HTR-8/SVneo (cell line): ENCODE measurements around the gene CACNA1C.

Source experiments
- DNase-seq: peaks from one replicate; pipeline ENCODE4 v3.0.0; 2011; ENCODE audit warnings: low spot score, mixed read lengths; ENCODE audit not compliant: insufficient read length
- FAIRE-seq: peaks from 2 replicates; lab custom pipeline; 2011; peaks lifted over from hg19 to GRCh38; lab: Jason Lieb, UNC

CACNA1C gene

DNA sequence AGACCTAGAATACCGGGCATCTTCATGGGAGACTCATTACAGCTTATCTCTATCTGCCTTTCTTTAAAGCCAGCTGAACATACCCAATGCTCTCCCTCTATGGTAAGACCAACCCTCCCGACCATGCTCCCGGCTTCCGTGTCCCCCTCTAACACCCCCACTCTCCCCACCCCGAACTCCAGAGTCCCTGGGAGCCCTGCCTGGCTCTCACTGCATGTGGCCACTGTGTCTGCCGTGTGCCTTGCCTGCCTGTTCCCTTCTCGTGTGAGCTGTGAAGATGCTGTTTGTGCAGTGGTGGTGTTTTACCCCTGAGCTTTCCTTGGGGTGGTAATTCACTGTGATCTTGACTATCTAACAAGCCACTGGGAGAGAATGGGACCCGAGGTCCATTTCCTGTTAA is 595.6 kb downstream of the CACNA1C start:
- FAIRE-seq = no peak
- no peak for DNase-seq

DNA sequence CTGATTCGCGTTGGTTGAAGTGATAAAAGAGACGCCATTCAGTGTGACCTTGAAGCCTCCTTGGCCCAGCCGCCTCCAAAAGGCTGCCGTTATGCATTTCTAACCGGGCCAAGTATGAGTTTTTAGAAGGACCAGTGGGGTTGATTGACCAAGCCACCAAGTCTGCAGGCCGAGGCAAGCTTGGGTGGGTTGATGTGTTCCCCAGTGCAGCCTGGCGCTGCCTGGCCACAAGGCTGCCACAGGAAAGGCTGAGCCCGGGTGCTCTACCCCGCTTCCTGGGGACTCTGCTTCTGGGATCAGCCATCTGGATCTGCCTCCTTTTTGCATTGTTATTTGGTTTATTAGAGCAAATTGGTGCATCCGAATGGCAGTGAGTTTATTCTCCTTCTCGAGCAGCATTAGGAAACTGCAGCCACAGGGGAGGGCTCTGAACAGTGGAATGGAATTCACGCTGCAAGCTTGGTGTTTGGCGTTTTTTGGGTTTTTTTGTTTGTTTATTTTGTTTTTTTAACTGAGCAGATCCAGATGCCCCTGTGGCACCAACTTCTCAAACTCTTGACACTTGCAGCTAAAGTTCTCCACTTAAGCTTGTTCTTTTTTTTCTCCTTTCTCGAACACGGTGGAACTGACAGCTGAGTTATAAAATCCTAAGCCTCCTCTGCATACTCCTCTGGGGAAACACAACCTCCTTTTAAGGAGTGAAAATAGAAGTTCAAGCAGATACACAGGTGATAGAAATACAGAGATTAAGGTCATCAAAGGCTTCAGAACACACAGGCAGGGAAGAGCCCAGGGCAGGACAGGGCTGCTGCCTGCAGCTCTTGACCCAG is 596.6 kb downstream of the CACNA1C start:
- DNase-seq (no peak), FAIRE-seq (no peak)

DNA sequence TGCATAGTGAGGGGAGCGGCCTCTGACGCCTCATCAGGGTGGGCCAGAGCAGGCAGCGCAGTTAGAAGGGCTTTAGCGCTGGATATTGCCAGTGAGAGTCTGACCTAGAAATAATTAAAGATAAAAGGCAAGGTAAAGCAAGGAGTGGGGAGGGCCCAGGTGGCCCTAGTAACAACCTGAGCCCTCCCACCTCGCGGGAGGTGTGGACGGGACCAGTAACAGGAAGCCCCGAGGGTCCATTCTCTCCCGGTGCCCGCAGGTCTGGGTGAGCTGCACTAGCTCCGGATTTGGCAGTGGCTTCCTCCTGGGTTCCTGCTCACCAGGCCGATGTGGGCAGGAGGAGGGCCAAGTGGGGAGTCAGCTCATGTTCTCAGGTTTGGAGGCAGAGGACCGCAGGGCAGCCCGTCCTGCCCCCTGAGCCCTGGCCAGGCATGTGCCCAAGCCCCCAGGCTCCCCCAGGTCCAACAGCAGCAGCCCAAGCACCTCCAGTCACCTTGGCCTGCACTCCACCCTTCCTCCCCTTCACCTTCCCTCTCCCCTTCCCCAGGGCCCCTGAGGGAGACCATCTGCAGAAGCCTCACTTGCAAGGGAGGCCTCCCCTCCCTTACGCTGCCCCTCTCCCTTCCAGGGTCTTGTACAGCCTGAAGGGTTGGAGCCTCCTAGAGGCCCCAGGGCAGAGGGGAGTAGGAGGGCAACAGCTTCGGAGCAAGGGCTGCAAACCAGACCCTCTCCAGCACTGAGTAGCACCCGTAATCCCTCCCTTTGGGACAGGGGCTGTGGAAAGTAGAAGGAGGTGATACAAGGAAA is 597.7 kb downstream of the CACNA1C start:
- DNase-seq = no peak
- FAIRE-seq = no peak

DNA sequence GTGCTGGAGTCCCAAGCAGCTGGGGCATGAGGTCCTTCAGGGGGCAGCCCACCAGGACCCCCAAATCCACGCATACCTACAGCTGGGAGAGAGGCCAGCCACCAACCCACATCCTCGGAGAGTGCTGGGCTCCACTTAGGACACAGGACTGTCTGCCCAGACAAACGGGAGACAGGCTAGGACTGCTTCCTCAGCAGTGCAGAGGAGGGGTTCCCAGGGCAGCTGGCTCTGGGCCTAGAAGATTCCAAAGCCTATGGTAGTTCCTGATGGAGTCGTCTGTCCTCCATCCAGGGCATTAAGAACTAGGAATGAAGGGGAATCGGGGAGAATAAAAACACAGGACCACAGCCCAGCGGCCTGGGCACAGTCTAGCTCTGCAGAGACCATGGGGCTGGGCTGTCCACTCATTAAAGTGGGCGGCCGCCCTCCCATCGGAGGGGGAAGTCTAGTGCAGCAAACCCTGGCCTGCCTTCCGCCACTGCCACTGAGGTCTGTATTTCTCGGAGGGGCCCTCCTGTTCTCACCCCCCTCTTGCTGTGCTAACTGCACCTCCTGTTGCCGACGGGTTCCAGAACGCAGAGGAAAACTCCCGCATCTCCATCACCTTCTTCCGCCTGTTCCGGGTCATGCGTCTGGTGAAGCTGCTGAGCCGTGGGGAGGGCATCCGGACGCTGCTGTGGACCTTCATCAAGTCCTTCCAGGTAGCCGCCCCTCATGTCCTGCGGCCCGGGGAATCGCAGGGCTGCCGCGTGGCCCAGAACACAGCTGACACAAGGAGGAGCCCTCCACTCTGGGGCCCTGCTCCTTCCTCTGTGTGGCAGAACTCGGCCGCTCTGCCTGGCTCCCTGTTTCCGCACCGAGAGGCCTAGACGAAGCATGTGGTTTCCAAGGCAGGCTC is 598.5 kb downstream of the CACNA1C start:
- no peak for FAIRE-seq

DNA sequence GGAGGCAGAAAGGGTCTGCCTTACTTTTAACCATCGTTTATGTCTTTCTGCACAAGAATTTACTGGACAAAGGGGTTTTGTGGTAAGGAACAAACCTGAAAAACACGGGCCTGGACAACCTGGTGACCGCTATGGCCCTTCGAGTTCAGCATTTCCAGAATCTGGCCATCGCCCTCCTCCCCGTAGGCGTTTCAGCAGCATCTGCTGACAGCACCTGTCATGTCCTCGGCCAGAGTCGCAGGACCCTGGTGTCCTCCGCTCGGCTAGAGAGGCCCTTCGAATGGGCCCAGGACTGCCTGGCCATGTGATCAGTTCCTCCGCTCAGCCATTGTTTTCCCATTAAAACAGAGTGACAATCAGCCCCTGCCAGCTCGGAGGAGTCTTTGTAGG is 599.2 kb downstream of the CACNA1C start:
- no peak for DNase-seq
- FAIRE-seq = no peak

More for the DNA sequence above, 598.5 kb downstream of the CACNA1C start:
- no peak for DNase-seq

DNA sequence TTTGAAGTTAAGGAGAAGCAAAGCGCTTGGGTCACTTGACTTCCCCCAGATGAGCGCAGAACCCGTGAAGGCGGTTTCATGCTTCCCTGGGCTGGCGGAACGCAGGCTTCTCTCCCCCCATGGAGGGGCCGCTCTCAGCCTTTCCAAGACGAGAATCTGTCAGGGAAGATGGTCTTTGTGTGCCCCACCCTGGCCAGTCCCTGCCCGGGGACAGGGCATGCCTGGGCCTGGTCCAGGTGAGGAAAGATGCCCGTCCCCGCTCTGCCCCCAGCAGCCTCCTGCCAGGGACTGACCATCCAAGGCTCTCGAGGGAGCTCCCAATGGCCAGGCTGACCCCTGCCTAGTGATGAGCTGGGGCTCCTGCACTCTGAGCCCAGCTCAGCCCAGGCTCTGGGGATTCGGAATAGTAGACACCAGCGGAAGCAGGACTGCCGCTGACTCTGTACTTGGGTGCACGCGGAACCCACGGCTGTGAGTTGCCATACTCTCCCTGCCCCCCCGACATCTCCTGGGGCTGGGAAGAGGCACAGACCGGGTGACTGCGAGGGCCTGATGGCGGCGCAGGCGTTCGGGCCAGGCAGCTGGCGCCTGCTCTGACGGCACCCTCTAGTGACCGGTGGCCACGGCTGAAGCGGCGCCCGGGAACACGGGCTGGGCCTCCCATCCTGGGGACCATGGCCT is 599.8 kb downstream of the CACNA1C start:
- FAIRE-seq = no peak
- DNase-seq = no peak

DNA sequence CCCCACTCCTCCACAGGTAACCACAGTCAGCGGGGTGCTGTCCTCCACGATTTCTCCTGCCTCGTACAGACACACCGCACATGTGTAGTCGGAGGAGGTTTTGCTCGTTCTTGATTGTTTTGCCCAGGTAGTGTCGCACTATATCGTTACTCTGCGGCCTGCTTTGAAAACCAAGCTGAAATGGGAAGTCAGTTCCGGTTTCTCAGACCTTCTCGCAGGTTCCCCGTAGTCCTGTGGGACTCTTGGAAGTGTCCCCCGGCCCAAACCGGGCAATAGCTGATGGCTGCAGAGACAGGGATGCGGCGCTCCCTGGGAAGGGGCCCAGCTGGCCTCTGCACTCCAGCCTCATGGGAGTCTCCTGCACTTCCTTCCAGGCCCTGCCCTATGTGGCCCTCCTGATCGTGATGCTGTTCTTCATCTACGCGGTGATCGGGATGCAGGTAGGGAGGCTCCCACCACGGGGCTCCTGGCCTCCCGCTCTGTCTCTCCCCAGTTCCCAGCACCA is 600.7 kb downstream of the CACNA1C start:
- DNase-seq (no peak), FAIRE-seq (no peak)

DNA sequence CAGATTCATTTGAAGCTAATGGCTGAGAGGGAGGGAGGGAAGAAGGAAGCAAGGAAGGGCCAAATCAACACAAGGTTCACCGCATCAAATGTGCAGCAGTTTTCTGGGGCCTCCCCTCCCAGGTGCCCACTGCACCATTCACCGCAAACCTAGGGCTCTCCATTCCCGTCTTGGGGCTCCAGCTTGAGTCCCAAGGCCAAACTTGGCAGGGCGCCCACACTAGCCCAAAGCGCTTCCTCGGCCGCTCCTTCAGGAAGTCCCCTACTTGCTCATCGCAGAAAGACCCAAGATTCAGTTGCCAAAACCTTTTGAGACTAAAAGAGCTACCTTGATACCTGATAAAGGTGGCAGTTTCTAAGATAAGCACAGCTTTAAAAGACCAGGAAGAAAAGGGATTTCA is 601.5 kb downstream of the CACNA1C start:
- DNase-seq (no peak), FAIRE-seq (no peak)

DNA sequence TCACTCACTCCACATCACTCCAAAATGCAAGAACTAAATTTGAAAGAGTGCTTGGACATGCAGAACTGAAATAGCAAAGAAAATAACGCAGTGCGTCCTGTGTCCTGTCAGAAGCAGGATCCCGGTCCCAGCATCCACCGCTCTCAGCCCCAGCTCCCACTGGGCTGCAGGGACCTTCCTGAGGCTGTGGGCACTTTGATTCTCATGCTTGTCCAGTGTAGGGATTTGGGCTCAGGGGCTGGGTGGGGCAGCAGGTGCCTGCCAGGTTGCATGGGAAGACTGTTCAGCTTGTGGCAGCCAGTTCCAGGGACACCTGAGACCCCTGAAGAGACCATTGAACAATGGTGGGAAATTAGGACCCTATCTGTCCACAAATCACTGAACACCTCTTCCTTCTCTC is 602.0 kb downstream of the CACNA1C start:
- DNase-seq = no peak
- FAIRE-seq = no peak

DNA sequence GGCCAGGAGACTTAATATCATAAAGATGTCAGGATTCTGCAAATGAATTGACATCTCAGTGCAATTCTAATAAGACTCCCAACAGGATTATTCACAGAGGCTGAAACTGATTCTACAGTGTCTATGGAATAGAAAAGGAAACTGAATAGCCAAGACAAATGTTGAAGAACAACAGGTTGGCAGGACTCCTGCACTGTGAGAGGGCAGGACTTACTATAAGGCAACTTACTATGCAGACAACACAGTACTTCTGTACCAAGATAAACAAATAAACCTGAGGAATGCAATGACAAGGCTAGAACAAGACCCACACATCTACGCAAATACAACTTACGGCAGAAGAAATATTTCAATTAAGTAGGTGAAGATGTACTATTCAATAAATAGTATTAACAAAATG is 609.7 kb downstream of the CACNA1C start:
- FAIRE-seq (no peak), DNase-seq (no peak)

DNA sequence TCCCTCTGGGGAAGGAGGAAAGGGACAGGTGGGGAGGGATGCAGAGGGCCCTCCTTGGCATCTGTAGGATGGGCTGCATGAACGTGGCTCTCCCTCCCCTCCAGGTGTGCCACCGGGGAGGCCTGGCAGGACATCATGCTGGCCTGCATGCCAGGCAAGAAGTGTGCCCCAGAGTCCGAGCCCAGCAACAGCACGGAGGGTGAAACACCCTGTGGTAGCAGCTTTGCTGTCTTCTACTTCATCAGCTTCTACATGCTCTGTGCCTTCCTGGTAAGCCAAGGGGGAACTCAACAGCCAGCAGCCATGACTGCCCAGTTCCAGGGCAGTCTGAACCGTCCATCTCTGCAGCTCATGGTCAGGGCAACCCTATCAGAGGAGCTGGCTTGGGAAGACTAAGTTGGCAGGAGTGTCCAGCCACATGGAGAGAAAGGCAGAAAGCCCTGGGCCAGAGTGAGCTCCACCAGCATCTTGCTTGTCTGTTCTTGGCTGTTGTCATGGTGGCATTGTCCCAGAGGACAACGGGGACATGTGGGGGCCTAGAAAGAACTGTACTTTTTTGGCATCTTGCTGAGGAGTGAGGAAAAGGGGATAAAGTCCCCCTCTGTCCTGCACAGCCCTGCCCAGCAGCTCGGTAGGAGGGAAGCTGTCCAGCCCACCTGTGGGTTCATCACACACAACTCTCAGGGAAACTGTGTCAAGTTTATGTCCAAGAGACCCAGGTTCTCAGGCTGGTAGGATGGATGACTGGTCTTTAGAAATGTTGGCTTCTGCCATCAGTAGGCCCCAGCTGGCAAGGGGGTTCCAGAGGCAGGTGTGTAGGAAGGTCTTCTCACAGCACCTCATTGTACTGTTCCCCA is 612.2 kb downstream of the CACNA1C start:
- FAIRE-seq (no peak), DNase-seq (no peak)

DNA sequence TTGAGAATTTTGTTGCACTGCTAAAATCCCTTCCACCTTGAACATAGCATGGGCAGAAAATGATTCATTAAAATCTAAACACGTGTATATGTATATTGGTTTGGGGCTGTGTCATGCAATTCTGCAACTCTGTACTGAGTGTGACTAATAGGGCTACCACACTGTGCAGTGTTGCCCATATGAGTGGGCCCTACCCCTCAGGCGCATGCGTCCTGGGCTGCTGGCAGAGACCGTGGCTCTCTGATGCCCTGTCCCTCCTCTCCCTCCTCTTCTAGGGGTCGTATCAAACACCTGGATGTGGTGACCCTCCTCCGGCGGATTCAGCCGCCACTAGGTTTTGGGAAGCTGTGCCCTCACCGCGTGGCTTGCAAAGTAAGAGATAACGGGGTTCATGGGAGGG is 613.6 kb downstream of the CACNA1C start:
- FAIRE-seq (no peak), DNase-seq (no peak)

DNA sequence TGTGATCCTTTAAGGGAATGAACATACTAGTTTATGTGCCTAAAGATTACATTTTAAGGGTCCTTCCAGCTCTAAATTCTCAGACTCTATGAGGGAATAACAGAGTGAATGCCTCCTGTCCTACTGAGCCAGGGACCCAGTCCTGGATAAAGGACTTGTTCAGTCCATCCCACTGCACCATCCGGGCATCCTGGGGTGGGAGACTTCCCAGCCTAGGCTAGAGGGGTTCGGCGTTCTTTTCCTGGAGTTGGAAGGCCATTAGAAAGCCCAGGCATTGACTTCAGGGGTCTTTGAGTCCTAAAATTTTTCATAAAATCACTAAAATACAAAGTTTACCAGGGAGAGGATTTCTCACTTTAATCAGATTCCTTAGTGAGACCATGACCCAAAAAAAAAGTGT is 614.1 kb downstream of the CACNA1C start:
- FAIRE-seq = no peak
- no peak for DNase-seq

DNA sequence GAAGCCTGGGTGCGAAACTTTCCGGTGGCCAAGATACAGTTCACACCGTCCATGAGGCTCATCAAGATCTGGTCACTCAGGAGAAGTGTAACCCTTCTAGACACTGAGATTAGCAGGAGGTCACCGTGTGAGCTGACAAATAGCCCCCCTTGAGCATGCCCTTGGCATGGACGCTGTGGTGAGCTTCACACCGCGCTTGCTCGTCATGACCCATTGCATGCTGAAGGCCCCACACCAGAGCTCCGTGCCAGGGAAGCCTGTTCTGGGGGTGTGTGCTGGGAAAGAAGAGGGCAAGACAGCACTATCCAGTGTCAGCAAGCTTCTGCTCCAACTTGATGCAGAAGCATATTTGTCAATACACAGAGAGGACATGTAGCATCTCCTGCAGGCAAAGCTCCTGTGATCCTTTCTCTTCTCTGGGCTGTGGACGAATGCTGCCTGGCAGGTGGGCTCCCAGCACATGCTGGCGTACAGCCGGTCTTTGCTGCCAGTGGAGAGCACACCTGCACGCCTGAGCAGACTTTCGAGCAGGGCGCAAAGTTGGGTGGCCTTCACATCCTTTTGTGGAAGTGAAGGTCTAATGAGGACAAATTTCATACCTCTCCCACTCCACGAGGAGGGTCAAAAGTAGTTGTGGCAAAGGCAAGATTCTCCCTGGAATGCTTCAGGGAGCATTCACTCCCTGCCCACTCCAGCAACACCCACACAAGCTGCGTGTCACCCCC is 615.1 kb downstream of the CACNA1C start:
- FAIRE-seq (no peak), DNase-seq (no peak)

DNA sequence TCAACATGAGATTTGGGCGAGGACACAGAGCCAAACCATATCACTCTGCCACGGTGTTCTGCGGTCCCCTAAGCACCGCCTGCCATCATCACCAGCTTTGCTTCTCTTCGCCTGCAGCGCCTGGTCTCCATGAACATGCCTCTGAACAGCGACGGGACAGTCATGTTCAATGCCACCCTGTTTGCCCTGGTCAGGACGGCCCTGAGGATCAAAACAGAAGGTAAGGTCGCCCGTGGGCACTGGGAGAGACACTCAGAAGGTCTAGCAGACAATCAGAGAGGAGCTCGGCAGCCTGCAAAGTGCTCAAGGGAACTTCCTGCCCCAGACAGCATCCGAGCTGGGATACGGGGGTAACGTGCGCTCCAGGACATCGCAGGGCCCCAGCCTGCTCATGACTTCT is 616.0 kb downstream of the CACNA1C start:
- DNase-seq (no peak), FAIRE-seq (no peak)

DNA sequence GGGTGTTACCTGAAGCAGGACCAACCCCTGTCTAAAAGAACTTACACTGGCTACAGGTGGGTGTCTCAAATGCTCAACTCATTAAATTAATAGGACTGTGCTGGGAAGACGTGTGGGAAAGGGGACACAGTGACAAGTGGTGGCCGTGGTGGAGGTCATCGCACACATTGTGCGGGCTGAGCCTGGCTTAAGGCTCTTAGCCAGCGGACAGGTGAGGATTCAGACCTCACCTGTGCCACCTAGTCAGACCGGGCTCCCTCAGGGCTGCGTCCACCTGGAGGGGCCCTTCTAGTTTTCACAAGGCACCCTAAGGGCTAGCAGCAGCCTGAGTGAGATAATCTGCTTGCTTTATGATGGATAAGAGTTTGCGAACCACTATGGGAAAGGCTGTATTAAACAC is 616.8 kb downstream of the CACNA1C start:
- DNase-seq = no peak
- no peak for FAIRE-seq

DNA sequence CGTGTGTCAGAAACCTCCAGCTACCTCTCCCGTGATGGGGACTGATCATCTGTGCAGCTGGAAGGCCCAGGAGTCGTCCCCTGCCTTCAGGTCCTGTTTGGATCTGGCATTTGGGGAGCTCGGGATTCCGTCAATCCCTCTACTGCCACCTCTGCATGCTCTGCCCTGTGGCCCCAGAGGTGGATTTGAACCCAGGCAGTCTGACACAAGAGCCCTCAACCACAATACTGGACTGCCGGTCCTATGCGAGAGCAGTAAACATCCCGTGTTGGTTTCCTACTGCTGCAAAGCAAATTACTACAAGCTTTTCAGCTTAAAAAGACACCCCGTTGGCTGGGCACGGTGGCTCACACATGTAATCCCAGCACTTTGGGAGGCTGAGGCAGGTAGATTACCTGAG is 620.1 kb downstream of the CACNA1C start:
- DNase-seq (no peak), FAIRE-seq (no peak)
